GM18951 (cell line): ENCODE data around the gene PCNX2.

Source experiments
- POLR2A ChIP-seq: IDR thresholded peaks from 4 replicates; pipeline ENCODE4 v1.6.1; 2011; ENCODE audit warnings: mild to moderate bottlenecking; ENCODE audit not compliant: insufficient read length, insufficient read depth; ENCODE audit errors: extremely low read depth
- in situ Hi-C: fragments of 300-500 bp; cut with MboI; formaldehyde crosslinking; loops from one replicate; pipeline ENCODE4 v1.12.0; 2022; ENCODE audit warnings: low sequenced_read_pairs, mixed read lengths, inconsistent platforms; ENCODE audit not compliant: unreplicated experiment

PCNX2 gene

GRCh38 chr1:232987046-232987773 is 308.3 kb downstream of the PCNX2 start:
- in situ Hi-C loops, result no loop called here
- no peak for TF ChIP-seq POLR2A

- in situ Hi-C loops, result no loop called here
- no peak for TF ChIP-seq POLR2A
Observed at GRCh38 chr1:232986527-232986922, 309.0 kb downstream of the PCNX2 start.

GRCh38 chr1:232985882-232986526 is 309.5 kb downstream of the PCNX2 start:
- TF ChIP-seq POLR2A, result no peak
- in situ Hi-C loops, result no loop called here

- no peak for TF ChIP-seq POLR2A
- in situ Hi-C loops, result no loop called here
Observed at GRCh38 chr1:232984577-232985425, 310.7 kb downstream of the PCNX2 start.

- TF ChIP-seq POLR2A, result no peak
- in situ Hi-C loops, result no loop called here
Observed at GRCh38 chr1:232983817-232984567, 311.5 kb downstream of the PCNX2 start.

- in situ Hi-C loops, result no loop called here
- TF ChIP-seq POLR2A, result no peak
Observed at GRCh38 chr1:232983375-232983774, 312.1 kb downstream of the PCNX2 start.

- TF ChIP-seq POLR2A, result no peak
- in situ Hi-C loops, result no loop called here
Observed at GRCh38 chr1:232982238-232982944, 313.1 kb downstream of the PCNX2 start.

- in situ Hi-C loops, result no loop called here
- no peak for TF ChIP-seq POLR2A
Observed at GRCh38 chr1:232980986-232981560, 314.5 kb downstream of the PCNX2 start.

- in situ Hi-C loops, result no loop called here
- no peak for TF ChIP-seq POLR2A
Observed at GRCh38 chr1:232980355-232980978, 315.1 kb downstream of the PCNX2 start.

GRCh38 chr1:232979558-232979957 is 316.0 kb downstream of the PCNX2 start:
- in situ Hi-C loops, result no loop called here
- TF ChIP-seq POLR2A, result no peak

GRCh38 chr1:232978815-232979214 is 316.7 kb downstream of the PCNX2 start:
- no peak for TF ChIP-seq POLR2A
- in situ Hi-C loops, result no loop called here
